ENCODE measurements around the gene ARSB.

GRCh38 chr5:78734950-78735349 lies 250.2 kb downstream of the ARSB start:
- TF ChIP-seq, protein P1, sequence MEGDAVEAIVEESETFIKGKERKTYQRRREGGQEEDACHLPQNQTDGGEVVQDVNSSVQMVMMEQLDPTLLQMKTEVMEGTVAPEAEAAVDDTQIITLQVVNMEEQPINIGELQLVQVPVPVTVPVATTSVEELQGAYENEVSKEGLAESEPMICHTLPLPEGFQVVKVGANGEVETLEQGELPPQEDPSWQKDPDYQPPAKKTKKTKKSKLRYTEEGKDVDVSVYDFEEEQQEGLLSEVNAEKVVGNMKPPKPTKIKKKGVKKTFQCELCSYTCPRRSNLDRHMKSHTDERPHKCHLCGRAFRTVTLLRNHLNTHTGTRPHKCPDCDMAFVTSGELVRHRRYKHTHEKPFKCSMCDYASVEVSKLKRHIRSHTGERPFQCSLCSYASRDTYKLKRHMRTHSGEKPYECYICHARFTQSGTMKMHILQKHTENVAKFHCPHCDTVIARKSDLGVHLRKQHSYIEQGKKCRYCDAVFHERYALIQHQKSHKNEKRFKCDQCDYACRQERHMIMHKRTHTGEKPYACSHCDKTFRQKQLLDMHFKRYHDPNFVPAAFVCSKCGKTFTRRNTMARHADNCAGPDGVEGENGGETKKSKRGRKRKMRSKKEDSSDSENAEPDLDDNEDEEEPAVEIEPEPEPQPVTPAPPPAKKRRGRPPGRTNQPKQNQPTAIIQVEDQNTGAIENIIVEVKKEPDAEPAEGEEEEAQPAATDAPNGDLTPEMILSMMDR (IDR thresholded peaks at IDR 0.05 in 2 of 3, conservative IDR thresholded peaks at IDR 0.05 in 1 of 3; ENCODE audit: control insufficient read depth in 2 of 3, extremely low read depth in 1 of 3, insufficient read depth in 1 of 3, low read depth in 3 of 3, low read length in 3 of 3) = no peak
- TF ChIP-seq CBFB (IDR thresholded peaks at IDR 0.05; ENCODE audit: low read depth) = no peak
- TF ChIP-seq GABPA (IDR thresholded peaks at IDR 0.05; ENCODE audit: low read depth) = no peak
- TF ChIP-seq POLR2AphosphoS5 (IDR thresholded peaks at IDR 0.05; ENCODE audit: low read length) = no peak
- no peak for TF ChIP-seq MXI1 (IDR thresholded peaks at IDR 0.05; ENCODE audit: low read depth, low read length)
- no peak for TF ChIP-seq FOS (IDR thresholded peaks at IDR 0.05; ENCODE audit: borderline replicate concordance, extremely low read depth, insufficient read length)
- no peak for TF ChIP-seq CBX5 (IDR thresholded peaks at IDR 0.05; ENCODE audit: low read depth)
- no peak for TF ChIP-seq JUND (IDR thresholded peaks at IDR 0.05; ENCODE audit: low read depth, low read length)
- TF ChIP-seq TARDBP (IDR thresholded peaks at IDR 0.05; ENCODE audit: borderline replicate concordance) = no peak
- TF ChIP-seq POLR2A (IDR thresholded peaks at IDR 0.05; ENCODE audit: low read depth, low read length) = no peak
- no peak for TF ChIP-seq SRF (IDR thresholded peaks at IDR 0.05; ENCODE audit: low read depth in 2 of 2, low read length in 2 of 2)
- TF ChIP-seq, protein P2, sequence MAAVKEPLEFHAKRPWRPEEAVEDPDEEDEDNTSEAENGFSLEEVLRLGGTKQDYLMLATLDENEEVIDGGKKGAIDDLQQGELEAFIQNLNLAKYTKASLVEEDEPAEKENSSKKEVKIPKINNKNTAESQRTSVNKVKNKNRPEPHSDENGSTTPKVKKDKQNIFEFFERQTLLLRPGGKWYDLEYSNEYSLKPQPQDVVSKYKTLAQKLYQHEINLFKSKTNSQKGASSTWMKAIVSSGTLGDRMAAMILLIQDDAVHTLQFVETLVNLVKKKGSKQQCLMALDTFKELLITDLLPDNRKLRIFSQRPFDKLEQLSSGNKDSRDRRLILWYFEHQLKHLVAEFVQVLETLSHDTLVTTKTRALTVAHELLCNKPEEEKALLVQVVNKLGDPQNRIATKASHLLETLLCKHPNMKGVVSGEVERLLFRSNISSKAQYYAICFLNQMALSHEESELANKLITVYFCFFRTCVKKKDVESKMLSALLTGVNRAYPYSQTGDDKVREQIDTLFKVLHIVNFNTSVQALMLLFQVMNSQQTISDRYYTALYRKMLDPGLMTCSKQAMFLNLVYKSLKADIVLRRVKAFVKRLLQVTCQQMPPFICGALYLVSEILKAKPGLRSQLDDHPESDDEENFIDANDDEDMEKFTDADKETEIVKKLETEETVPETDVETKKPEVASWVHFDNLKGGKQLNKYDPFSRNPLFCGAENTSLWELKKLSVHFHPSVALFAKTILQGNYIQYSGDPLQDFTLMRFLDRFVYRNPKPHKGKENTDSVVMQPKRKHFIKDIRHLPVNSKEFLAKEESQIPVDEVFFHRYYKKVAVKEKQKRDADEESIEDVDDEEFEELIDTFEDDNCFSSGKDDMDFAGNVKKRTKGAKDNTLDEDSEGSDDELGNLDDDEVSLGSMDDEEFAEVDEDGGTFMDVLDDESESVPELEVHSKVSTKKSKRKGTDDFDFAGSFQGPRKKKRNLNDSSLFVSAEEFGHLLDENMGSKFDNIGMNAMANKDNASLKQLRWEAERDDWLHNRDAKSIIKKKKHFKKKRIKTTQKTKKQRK (IDR thresholded peaks at IDR 0.05; ENCODE audit: low read depth, low read length) = no peak
- TF ChIP-seq, protein P3, sequence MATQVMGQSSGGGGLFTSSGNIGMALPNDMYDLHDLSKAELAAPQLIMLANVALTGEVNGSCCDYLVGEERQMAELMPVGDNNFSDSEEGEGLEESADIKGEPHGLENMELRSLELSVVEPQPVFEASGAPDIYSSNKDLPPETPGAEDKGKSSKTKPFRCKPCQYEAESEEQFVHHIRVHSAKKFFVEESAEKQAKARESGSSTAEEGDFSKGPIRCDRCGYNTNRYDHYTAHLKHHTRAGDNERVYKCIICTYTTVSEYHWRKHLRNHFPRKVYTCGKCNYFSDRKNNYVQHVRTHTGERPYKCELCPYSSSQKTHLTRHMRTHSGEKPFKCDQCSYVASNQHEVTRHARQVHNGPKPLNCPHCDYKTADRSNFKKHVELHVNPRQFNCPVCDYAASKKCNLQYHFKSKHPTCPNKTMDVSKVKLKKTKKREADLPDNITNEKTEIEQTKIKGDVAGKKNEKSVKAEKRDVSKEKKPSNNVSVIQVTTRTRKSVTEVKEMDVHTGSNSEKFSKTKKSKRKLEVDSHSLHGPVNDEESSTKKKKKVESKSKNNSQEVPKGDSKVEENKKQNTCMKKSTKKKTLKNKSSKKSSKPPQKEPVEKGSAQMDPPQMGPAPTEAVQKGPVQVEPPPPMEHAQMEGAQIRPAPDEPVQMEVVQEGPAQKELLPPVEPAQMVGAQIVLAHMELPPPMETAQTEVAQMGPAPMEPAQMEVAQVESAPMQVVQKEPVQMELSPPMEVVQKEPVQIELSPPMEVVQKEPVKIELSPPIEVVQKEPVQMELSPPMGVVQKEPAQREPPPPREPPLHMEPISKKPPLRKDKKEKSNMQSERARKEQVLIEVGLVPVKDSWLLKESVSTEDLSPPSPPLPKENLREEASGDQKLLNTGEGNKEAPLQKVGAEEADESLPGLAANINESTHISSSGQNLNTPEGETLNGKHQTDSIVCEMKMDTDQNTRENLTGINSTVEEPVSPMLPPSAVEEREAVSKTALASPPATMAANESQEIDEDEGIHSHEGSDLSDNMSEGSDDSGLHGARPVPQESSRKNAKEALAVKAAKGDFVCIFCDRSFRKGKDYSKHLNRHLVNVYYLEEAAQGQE (IDR thresholded peaks at IDR 0.05; ENCODE audit: low read depth, low read length) = no peak
- no peak for TF ChIP-seq SUPT20H (IDR thresholded peaks at IDR 0.05; ENCODE audit: borderline replicate concordance, control insufficient read depth, low read depth, low read length)

All from GM12878 (cell line).